ENCODE results near the gene TMEM132D.

TMEM132D gene

DNA sequence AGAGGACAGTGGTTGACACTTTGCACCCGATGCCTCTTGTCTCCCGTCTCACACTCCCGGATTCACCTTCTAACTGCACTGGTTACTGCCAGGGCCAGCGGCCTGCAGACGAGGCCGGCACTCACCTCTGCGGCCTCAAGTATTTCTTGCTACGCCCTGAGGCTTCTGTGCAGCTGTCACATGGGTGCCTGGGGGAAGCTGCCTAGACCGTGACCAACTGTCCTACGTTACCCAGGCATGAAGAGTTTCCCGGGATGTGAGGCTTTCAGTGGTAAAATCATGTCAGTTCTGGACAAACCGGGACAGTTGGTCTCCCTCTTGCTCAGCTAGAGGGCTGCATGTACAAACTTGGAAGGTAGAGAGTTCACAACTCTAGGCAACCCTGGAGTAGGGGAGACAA, 776.1 kb downstream of the TMEM132D start:
- TF ChIP-seq, protein P1, sequence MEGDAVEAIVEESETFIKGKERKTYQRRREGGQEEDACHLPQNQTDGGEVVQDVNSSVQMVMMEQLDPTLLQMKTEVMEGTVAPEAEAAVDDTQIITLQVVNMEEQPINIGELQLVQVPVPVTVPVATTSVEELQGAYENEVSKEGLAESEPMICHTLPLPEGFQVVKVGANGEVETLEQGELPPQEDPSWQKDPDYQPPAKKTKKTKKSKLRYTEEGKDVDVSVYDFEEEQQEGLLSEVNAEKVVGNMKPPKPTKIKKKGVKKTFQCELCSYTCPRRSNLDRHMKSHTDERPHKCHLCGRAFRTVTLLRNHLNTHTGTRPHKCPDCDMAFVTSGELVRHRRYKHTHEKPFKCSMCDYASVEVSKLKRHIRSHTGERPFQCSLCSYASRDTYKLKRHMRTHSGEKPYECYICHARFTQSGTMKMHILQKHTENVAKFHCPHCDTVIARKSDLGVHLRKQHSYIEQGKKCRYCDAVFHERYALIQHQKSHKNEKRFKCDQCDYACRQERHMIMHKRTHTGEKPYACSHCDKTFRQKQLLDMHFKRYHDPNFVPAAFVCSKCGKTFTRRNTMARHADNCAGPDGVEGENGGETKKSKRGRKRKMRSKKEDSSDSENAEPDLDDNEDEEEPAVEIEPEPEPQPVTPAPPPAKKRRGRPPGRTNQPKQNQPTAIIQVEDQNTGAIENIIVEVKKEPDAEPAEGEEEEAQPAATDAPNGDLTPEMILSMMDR (IDR thresholded peaks at IDR 0.05; ENCODE audit: insufficient read depth, missing control alignments) = no peak
- DNase-seq (ENCODE audit: insufficient read length, low spot score) (no peak), FAIRE-seq (no peak)

DNA sequence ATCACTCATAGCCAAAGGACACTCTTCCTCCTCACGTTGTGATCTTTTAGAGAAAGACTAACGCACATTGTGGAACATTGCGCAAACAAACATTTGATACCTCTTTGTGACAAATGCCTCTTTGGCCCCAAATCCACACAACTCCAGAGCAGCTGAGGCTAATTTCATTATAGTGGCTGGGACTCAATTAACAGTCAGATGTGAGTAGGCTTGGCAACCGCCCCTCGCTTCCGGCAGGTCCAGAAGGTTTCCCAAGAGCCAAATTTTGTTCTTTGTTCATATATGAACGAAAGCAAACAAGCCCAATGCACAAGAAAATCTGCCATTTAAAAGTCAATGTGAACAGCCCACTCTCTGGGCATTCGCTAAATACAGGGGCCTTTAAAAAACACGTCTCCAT, 776.6 kb downstream of the TMEM132D start:
- DNase-seq (ENCODE audit: insufficient read length, low spot score) = no peak
- TF ChIP-seq, protein P1 (IDR thresholded peaks at IDR 0.05; ENCODE audit: insufficient read depth, missing control alignments) = no peak
- FAIRE-seq = no peak

- no peak for DNase-seq (ENCODE audit: insufficient read length, low spot score)
- no peak for FAIRE-seq
- TF ChIP-seq, protein P1 (IDR thresholded peaks at IDR 0.05; ENCODE audit: insufficient read depth, missing control alignments) = no peak
These were observed 784.3 kb downstream of the TMEM132D start for GRCh38 chr12:129119537-129119936.

- no peak for DNase-seq (ENCODE audit: insufficient read length, low spot score)
- no peak for FAIRE-seq
- TF ChIP-seq, protein P1 (IDR thresholded peaks at IDR 0.05; ENCODE audit: insufficient read depth, missing control alignments) = no peak
These were observed 788.3 kb downstream of the TMEM132D start for GRCh38 chr12:129115558-129115957.

DNA sequence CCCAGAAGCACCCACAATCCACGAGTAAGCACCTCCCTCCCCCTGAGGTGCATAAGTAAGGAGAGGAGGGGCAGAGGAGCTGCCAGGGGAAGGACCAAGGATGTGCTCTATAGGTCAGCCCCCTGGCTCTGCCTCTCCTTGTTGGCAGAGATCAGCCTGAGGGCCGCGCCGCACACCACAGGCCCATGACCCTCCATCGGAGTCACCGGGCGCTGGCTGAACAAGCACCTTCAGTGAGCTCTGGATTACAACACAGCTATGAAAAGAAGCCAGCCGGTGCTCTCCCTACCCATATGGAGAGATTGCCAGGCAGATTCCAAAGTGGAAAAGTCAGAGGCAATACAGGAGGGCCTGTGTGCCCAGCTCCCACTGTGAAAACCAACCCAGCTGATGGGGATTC, 793.2 kb downstream of the TMEM132D start:
- DNase-seq (ENCODE audit: insufficient read length, low spot score) = no peak
- FAIRE-seq = no peak

GRCh38 chr12:129109174-129110001, 794.4 kb downstream of the TMEM132D start:
- DNase-seq (ENCODE audit: insufficient read length, low spot score) = no peak
- TF ChIP-seq, protein P1 (IDR thresholded peaks at IDR 0.05; ENCODE audit: insufficient read depth, missing control alignments) = no peak
- no peak for FAIRE-seq

More for the DNA sequence above, 793.2 kb downstream of the TMEM132D start:
- TF ChIP-seq, protein P1 (IDR thresholded peaks at IDR 0.05; ENCODE audit: insufficient read depth, missing control alignments) = no peak

DNA sequence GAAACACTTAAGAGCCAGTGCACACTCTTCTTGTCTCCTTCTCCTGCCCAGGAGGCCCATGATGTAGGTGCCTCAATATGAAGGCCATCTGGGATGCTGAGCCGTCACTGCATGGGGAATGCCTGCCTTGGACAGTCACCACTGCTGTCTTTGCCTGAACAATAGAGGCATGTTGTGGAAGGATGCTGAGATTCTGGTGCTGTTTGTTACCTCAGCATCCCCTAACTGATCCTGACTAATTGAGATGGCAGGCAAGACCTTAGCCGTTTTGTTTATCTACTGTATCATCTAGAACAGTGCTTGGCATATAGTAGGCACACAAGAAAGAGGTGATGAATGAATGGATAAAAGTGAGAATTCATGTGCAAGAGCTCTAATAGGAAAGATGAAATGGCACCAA, 797.1 kb downstream of the TMEM132D start:
- FAIRE-seq (no peak), DNase-seq (ENCODE audit: insufficient read length, low spot score) (no peak)
- TF ChIP-seq, protein P1 (IDR thresholded peaks at IDR 0.05; ENCODE audit: insufficient read depth, missing control alignments) = no peak
